Measurements from ENCODE around the gene MGAM2.

GRCh38 chr7:142185801-142186200, 74.3 kb downstream of the MGAM2 start:
- no peak for TF ChIP-seq EZH2phosphoT487 (IDR thresholded peaks at IDR 0.05; ENCODE audit: borderline replicate concordance, low read depth, low read length)
- TF ChIP-seq CTCF (conservative IDR thresholded peaks at IDR 0.05; ENCODE audit: low read length): no peak
